K562 (cell line): ENCODE results near the gene XKRX.

Experiments used
- ETV5 ChIP-seq: sonication (generic); formaldehyde crosslinking; IDR thresholded peaks from 2 replicates; pipeline ENCODE4 v1.4.0; 2020; ENCODE audit warnings: low read depth, mild to moderate bottlenecking, missing genetic modification reagents
- POLR2A ChIP-seq: fragments of 450-650 bp; conservative IDR thresholded peaks from 2 replicates; pipeline ENCODE4 v1.6.1; 2016
- POLR2AphosphoS5 ChIP-seq: IDR thresholded peaks from 2 replicates; pipeline ENCODE4 v1.6.1; 2011; ENCODE audit warnings: mild to moderate bottlenecking, low read depth, low read length, moderate library complexity; ENCODE audit not compliant: control insufficient read depth, insufficient read depth
- POLR2B ChIP-seq: fragments of 450-650 bp; IDR thresholded peaks from 2 replicates; pipeline ENCODE4 v1.6.1; 2018; ENCODE audit warnings: low read depth; ENCODE audit not compliant: partially characterized antibody
- POU5F1 ChIP-seq: fragments of 150-350 bp; IDR thresholded peaks from 2 replicates; pipeline ENCODE4 v1.6.1; 2014; ENCODE audit warnings: borderline replicate concordance, low read length, low read depth, mild to moderate bottlenecking; ENCODE audit not compliant: partially characterized antibody
- RAD21 ChIP-seq, 2 experiments: fragments of 250-450 bp in 1 of 2; fragments of 450-650 bp in 1 of 2; sonication (Bioruptor Pico) in 1 of 2; formaldehyde crosslinking in 1 of 2; IDR thresholded peaks in 1 of 2; conservative IDR thresholded peaks in 1 of 2; 2 replicates each; pipeline versions ENCODE4 v1.4.0 to v1.8.0; 2020 to 2022; ENCODE audit warnings: mild to moderate bottlenecking in 2 of 2, moderate library complexity in 1 of 2
- SRF ChIP-seq, 2 experiments: fragments of 250-450, 450-650 bp in 1 of 2; sonication (Bioruptor Pico) in 1 of 2; sonication (generic) in 1 of 2; formaldehyde crosslinking; IDR thresholded peaks; 2 replicates each; pipeline versions ENCODE4 v1.5.0 to v1.5.1; 2020 to 2022; ENCODE audit warnings: mild to moderate bottlenecking in 1 of 2, missing genetic modification reagents in 1 of 2
- ZNF780A ChIP-seq: fragments of 250-450 bp; sonication (Bioruptor Pico); IDR thresholded peaks from 2 replicates; pipeline ENCODE4 v1.5.0; 2021; ENCODE audit warnings: mild to moderate bottlenecking
- TF ChIP-seq, protein P1 (sequence below): sonication (generic); IDR thresholded peaks from 2 replicates; pipeline ENCODE4 v1.6.1; 2016
- TF ChIP-seq, protein P2 (sequence below): sonication (generic); formaldehyde crosslinking; IDR thresholded peaks from 2 replicates; pipeline ENCODE4 v1.8.0; 2022; ENCODE audit warnings: mild to moderate bottlenecking, low read depth, missing genetic modification reagents

DNA sequence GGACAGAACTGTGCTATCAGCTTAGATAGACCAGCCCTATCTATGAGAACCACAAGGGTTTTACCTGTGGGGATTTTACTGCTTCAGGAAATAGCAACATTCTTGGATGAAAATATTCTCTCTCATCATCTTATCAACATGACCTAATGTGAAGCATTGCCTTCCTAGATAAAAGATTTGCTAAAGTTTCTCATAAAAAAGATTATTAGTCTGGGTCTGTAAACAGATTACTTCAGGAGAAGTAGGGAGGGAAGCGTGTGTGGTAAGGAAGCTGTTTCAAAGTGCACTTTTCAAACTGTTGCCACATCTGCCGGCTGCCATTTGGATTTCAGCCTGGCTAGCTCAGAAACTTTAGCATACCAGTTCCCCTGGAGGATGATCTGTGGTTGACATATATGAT, 54.4 kb downstream of the XKRX start, which contains the start of gene NOX1:
- TF ChIP-seq POLR2A (no peak), ETV5 (no peak), ZNF780A (no peak), POLR2AphosphoS5 (no peak), POLR2B (no peak), RAD21 (CRISPR knock-in tag; conservative IDR thresholded peaks at IDR 0.05 in 1 of 2, IDR thresholded peaks at IDR 0.05 in 1 of 2) (no peak), SRF (CRISPR knock-in tag; IDR thresholded peaks at IDR 0.05) (no peak), POU5F1 (no peak)
- TF ChIP-seq, protein P1, sequence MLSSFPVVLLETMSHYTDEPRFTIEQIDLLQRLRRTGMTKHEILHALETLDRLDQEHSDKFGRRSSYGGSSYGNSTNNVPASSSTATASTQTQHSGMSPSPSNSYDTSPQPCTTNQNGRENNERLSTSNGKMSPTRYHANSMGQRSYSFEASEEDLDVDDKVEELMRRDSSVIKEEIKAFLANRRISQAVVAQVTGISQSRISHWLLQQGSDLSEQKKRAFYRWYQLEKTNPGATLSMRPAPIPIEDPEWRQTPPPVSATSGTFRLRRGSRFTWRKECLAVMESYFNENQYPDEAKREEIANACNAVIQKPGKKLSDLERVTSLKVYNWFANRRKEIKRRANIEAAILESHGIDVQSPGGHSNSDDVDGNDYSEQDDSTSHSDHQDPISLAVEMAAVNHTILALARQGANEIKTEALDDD, result no peak
- TF ChIP-seq, protein P2, sequence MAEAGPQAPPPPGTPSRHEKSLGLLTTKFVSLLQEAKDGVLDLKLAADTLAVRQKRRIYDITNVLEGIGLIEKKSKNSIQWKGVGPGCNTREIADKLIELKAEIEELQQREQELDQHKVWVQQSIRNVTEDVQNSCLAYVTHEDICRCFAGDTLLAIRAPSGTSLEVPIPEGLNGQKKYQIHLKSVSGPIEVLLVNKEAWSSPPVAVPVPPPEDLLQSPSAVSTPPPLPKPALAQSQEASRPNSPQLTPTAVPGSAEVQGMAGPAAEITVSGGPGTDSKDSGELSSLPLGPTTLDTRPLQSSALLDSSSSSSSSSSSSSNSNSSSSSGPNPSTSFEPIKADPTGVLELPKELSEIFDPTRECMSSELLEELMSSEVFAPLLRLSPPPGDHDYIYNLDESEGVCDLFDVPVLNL, result no peak
